Hepatocyte (in vitro differentiated cells): ENCODE measurements around the gene SPINT2. TPM values are rescaled to one million over a fixed set of nuclear protein-coding genes. Genes with fewer than 3 reads are reported as not detected.

Experiments
- DNase-seq: peaks from one replicate; pipeline ENCODE4 v3.0.0-alpha.2; 2016; ENCODE audit warnings: low spot score
- H2AFZ ChIP-seq: fragments of 200-600 bp; sonication (generic); 2 replicates; pipeline ENCODE4 v1.6.0; 2016; ENCODE audit warnings: antibody characterized with exemption, mild to moderate bottlenecking
- H3K27ac ChIP-seq: fragments of 200-600 bp; sonication (generic); 2 replicates; pipeline ENCODE4 v1.5.1; 2016; ENCODE audit warnings: mild to moderate bottlenecking
- H3K27me3 ChIP-seq: fragments of 200-600 bp; sonication (generic); 2 replicates; pipeline ENCODE4 v1.6.1; 2016
- H3K36me3 ChIP-seq: fragments of 200-600 bp; sonication (generic); replicated peaks from 2 replicates; pipeline ENCODE4 v1.5.1; 2016; ENCODE audit warnings: low read depth; ENCODE audit not compliant: insufficient read depth
- H3K4me1 ChIP-seq: fragments of 200-600 bp; sonication (generic); 2 replicates; pipeline ENCODE4 v1.5.1; 2016; ENCODE audit warnings: mild to moderate bottlenecking, moderate library complexity; ENCODE audit not compliant: insufficient read depth
- H3K4me2 ChIP-seq: fragments of 200-600 bp; sonication (generic); 2 replicates; pipeline ENCODE4 v1.6.0; 2016
- H3K4me3 ChIP-seq: fragments of 200-600 bp; sonication (generic); 2 replicates; pipeline ENCODE4 v1.5.1; 2016; ENCODE audit warnings: mild to moderate bottlenecking
- H3K79me2 ChIP-seq: fragments of 200-600 bp; sonication (generic); 2 replicates; pipeline ENCODE4 v1.6.0; 2017; ENCODE audit warnings: mild to moderate bottlenecking
- H3K9me2 ChIP-seq: fragments of 200-600 bp; sonication (generic); replicated peaks from 2 replicates; pipeline ENCODE4 v1.6.0; 2017; ENCODE audit warnings: mild to moderate bottlenecking; ENCODE audit not compliant: insufficient read depth
- H3K9me3 ChIP-seq: fragments of 200-600 bp; sonication (generic); 2 replicates; pipeline ENCODE4 v1.5.1; 2016; ENCODE audit warnings: low read depth, mild to moderate bottlenecking
- H4K20me1 ChIP-seq: fragments of 200-600 bp; sonication (generic); 2 replicates; pipeline ENCODE4 v1.6.0; 2016; ENCODE audit warnings: mild to moderate bottlenecking; ENCODE audit not compliant: insufficient read depth, poor library complexity, severe bottlenecking
- EZH2 ChIP-seq: fragments of 200-600 bp; sonication (generic); IDR thresholded peaks from 2 replicates; pipeline ENCODE4 v1.6.1; 2016; ENCODE audit warnings: antibody characterized with exemption, mild to moderate bottlenecking, borderline replicate concordance
- EZH2phosphoT487 ChIP-seq: fragments of 200-600 bp; sonication (generic); IDR thresholded peaks from one replicate; pipeline ENCODE4 v1.6.1; 2018; ENCODE audit warnings: antibody characterized with exemption, mild to moderate bottlenecking, low read depth, moderate library complexity; ENCODE audit not compliant: unreplicated experiment, severe bottlenecking
- WGBS: methylation state at CpG from one replicate; pipeline ENCODE4 v1.1.6; 2016; ENCODE audit warnings: low lambda C conversion rate; ENCODE audit errors: missing lambda C conversion rate; 5-methylcytosine and 5-hydroxymethylcytosine counted together
- polyA plus RNA-seq: library from polyadenylated mRNA; unstranded; fragments of >200 nt; fragmentation: Nextera tagmentation; extraction: Ambion mirVana; gene quantifications from 2 replicates; pipeline ENCODE4 v1.2.1, GENCODE V29; 2016
- total RNA-seq: library from RNA; depleted of rRNA; stranded (reverse); fragments of >200 nt; gene quantifications from 2 replicates; pipeline ENCODE4 v1.2.3, GENCODE V29; 2014
- TF ChIP-seq, protein P1 (sequence below): fragments of 200-600 bp; sonication (generic); IDR thresholded peaks from 2 replicates; pipeline ENCODE4 v1.5.1; 2016; ENCODE audit warnings: antibody characterized with exemption, mild to moderate bottlenecking; ENCODE audit not compliant: poor library complexity

Gene SPINT2
- total and polyA plus RNA-seq, 2 experiments from 2014 or later: 508 to 834 TPM

DNA sequence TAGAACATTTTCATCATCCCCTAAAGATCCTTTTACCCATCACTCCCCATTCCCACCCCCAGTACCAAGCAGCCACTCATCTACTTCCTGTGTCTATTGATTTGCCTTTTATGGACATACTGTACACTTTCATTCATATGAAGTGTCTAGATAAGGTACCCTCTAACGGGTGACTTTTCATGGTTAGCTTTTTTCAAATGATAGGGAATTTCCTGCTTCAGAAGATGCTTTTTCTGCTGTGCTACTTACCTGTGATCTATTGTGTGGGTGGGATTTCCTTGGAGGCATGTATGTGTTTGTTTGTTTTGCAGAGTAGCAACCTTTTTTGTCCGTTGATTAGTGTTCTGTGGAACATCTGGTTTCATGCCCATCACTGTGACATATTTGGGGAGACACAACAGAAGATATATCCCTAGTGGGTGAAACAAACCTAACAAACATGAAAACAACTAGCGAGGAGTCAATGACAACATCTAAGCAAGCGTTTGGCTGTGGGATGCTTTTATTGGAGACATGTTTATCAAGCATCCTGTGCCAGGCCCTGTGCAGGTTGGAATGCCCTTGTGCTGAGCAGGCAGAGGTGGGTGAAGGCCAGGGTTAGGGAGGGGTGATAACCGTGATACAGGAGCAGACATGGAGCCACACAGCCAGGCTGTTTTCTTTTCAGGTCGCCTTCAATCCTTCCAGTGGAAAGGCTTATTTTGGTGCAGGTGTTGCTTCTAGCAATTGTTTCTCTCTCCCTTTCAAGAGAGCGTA, 17.6 kb downstream of the SPINT2 start:
- H3K79me2 ChIP-seq: peaks cover 89% of the 10 kb centered on the region
- H3K27me3 ChIP-seq: no peaks in the 10 kb centered on the region
- no peak for DNase-seq
- no peaks in the 10 kb centered on the region for H3K9me3 ChIP-seq
- H4K20me1 ChIP-seq: peaks cover 57% of the 10 kb centered on the region
- no peak overlapping the region for H3K4me2 ChIP-seq
- no peak for TF ChIP-seq EZH2phosphoT487
- TF ChIP-seq, protein P1, sequence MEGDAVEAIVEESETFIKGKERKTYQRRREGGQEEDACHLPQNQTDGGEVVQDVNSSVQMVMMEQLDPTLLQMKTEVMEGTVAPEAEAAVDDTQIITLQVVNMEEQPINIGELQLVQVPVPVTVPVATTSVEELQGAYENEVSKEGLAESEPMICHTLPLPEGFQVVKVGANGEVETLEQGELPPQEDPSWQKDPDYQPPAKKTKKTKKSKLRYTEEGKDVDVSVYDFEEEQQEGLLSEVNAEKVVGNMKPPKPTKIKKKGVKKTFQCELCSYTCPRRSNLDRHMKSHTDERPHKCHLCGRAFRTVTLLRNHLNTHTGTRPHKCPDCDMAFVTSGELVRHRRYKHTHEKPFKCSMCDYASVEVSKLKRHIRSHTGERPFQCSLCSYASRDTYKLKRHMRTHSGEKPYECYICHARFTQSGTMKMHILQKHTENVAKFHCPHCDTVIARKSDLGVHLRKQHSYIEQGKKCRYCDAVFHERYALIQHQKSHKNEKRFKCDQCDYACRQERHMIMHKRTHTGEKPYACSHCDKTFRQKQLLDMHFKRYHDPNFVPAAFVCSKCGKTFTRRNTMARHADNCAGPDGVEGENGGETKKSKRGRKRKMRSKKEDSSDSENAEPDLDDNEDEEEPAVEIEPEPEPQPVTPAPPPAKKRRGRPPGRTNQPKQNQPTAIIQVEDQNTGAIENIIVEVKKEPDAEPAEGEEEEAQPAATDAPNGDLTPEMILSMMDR: no peak
- no peak for TF ChIP-seq EZH2
- no peak overlapping the region for H3K27ac ChIP-seq
- H3K9me2 ChIP-seq: no peaks in the 10 kb centered on the region
- H3K36me3 ChIP-seq: no peaks in the 10 kb centered on the region
- WGBS: 76% methylated on average over 7 of the region's 7 CpGs
- no peak overlapping the region for H3K4me3 ChIP-seq
- H2AFZ ChIP-seq: no peak overlapping the region
- peaks cover 19% of the 10 kb centered on the region for H3K4me1 ChIP-seq

DNA sequence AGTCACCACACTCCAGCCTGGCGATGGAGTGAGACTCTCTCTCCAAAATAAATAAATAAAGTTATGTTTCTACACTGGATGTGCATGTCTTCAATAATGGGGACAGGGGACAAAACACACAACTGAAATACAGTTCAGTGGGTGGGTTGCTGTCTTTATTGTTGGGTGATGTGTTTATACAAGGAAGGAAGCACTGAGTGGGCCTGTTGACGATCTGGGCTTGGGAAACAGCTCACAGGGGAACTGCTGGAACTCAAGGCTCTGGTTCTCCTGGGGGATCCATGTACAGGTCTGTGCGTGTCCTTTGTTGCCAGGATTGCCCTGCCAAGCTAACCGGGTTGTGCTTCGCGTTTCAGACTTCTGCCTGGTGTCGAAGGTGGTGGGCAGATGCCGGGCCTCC, 18.9 kb downstream of the SPINT2 start:
- Histone ChIP-seq H4K20me1 (peaks cover 45% of the 10 kb centered on the region), H3K27me3 (no peaks in the 10 kb centered on the region), H2AFZ (no peak overlapping the region), H3K27ac (no peak overlapping the region), H3K4me2 (no peak overlapping the region), H3K9me2 (no peaks in the 10 kb centered on the region), H3K4me3 (no peak overlapping the region), H3K36me3 (no peaks in the 10 kb centered on the region), H3K4me1 (peaks cover 7% of the 10 kb centered on the region), H3K79me2 (peaks cover 77% of the 10 kb centered on the region), H3K9me3 (no peaks in the 10 kb centered on the region)
- 95% methylated on average over 8 of the region's 8 CpGs for WGBS
- DNase-seq: no peak
- TF ChIP-seq EZH2phosphoT487 (no peak), EZH2 (no peak)
- TF ChIP-seq, protein P1: no peak

DNA sequence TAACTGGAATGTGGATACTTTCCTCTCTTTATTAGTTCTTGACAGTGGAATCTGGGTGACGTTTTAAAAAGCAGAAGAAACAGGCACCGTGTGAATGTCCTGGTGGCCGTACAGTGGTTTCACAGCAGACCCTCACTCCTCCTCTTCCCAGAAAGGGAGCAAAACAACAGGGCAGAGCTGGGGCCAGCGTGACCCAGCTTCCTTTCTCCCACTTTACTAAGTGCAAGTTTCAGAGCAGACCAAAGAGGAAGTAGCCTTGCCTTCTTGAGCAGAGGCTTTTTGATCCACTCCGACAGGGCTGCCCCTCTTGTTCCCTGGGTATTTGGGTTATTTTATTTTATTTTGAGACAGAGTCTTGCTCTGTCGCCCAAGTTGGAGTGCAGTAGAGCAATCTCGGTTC, 20.0 kb downstream of the SPINT2 start:
- peaks cover 36% of the 10 kb centered on the region for H4K20me1 ChIP-seq
- peaks cover 2% of the 10 kb centered on the region for H3K4me1 ChIP-seq
- H3K4me2 ChIP-seq: no peak overlapping the region
- H3K27me3 ChIP-seq: no peaks in the 10 kb centered on the region
- DNase-seq: no peak
- no peaks in the 10 kb centered on the region for H3K36me3 ChIP-seq
- 85% methylated on average over 7 of the region's 7 CpGs for WGBS
- no peaks in the 10 kb centered on the region for H3K9me2 ChIP-seq
- peaks cover 66% of the 10 kb centered on the region for H3K79me2 ChIP-seq
- H2AFZ ChIP-seq: no peak overlapping the region
- TF ChIP-seq EZH2phosphoT487 (no peak), EZH2 (no peak)
- TF ChIP-seq, protein P1: no peak
- H3K9me3 ChIP-seq: no peaks in the 10 kb centered on the region
- H3K27ac ChIP-seq: no peak overlapping the region
- H3K4me3 ChIP-seq: no peak overlapping the region
